GM18507 (cell line): ENCODE measurements around the gene UQCRQ.

Experiments
- DNase-seq: peaks from one replicate; pipeline ENCODE4 v3.0.0; 2011; ENCODE audit warnings: low read depth; ENCODE audit not compliant: insufficient read length; ENCODE audit errors: extremely low spot score
- FAIRE-seq: peaks from 2 replicates; lab custom pipeline; 2011; peaks lifted over from hg19 to GRCh38; lab: Jason Lieb, UNC

The UQCRQ gene

DNA sequence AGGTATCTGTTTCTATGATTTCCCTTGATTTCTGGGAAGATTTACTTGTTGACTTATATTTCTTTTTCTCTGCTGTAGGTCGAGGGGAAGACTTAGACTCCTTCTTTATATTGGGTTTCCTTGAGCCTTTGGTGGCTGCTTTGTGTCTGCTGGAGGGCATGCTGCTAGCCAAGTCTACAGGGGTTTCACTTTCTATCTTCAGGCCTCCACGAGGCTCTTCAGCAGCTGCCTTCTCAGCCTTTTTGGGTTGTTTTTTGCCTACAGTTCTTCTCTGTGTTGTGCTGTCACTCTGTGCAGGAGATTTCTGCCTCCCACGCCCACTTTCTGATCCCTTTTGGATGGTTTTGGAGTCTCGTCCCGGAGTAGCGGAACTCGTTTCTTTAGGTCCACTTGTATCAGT, 30.2 kb downstream of the UQCRQ start:
- DNase-seq (no peak), FAIRE-seq (no peak)

DNA sequence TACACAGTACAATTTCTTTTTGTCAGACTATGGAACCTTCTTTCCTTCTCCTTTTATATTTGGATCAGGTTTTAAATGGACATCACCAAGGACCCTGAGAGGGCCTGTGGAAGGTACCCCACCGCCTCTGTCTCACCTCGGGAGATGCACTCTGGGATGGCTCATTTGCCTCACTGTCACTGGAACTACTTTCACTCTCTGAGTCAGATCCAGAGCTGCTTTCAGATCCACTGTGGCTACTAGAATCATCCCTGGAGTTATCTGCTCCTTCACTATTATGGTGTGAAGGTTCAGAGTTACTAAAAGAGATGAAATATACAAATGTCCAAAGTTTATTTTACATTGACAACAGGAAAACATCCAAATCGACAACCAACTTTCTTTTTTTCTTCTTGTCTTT, 31.7 kb downstream of the UQCRQ start:
- no peak for DNase-seq
- no peak for FAIRE-seq

- DNase-seq (no peak), FAIRE-seq (no peak)
Observed at GRCh38 chr5:132901036-132901435, 34.6 kb downstream of the UQCRQ start.

DNA sequence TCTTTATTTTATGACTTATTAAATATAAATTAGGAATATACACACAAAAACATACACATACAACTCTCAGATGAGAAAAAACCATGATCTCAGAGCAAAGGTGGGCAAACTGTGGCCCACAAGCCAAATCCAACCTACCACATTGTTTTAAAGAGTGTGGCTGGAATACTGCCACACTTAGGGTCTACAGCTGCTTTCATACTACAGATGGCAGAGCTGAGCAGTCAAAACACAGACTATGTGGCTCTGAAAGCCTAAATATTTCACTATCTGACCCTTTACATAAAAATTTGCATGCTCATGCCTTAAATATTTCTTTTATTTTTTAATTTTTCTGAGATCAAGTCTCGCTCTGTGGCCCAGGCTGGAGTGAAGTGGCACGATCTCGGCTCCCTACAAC, 35.3 kb downstream of the UQCRQ start:
- FAIRE-seq (no peak), DNase-seq (no peak)

GRCh38 chr5:132905938-132906337, 39.5 kb downstream of the UQCRQ start:
- FAIRE-seq = no peak

DNA sequence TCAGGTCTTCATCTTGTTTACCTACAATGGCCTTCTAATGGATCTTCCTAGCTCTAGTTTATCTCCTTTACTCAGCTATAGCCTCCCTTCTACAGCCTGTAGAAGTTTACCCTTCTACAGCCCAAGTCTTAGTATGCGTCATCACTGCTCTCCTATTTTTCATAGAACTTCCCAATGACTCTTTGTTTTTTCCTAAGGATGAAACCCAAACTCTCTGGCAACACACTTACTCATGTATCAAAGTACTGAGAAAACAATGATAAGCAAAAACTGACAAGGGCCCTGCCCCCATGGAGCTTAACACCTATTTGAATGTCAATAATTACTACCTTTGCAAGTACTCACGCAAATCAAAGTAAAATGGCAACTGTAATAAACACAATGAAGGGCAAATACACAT, 40.7 kb downstream of the UQCRQ start:
- FAIRE-seq = no peak
- no peak for DNase-seq

More at GRCh38 chr5:132905938-132906337, 39.5 kb downstream of the UQCRQ start:
- DNase-seq = no peak

- DNase-seq (no peak), FAIRE-seq (no peak)
Observed at GRCh38 chr5:132909702-132910101, 43.3 kb downstream of the UQCRQ start.

DNA sequence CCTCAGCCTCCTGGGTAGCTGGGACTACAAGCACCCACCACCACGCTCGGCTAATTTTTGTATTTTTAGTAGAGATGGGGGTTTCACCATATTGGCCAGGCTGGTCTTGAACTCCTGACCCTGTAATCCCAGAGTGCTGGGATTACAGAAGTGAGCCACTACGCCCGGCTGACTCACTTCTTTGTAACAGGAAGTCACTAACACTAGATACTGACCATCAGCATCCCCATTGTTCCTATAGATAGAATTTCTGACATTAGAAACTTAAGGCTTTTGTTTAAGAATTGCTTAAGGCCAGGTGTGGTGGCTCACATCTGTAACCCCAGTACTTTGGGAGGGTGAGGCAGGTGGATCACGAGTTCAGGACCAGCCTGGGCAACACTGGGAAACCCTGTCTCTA, 49.2 kb downstream of the UQCRQ start:
- FAIRE-seq (no peak), DNase-seq (no peak)

DNA sequence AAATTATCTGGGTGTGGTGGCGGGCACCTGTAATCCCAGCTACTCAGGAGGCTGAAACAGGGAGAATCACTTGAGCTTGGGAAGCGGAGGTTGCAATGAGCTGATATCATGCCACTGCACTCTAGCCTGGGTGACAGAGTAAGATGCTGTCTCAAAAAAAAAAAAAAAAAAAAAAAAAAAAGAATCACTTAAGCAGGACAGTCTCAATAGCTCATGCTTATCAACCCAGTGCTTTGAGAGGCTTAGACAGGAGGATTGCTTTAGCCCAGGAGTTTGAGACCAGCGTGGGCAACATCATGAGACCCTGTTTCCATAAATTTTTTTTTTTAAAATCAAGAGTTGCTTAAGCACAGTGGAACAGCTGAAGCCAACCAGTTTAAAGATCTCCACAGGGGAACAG, 49.6 kb downstream of the UQCRQ start:
- DNase-seq (no peak), FAIRE-seq (no peak)
